HG03354 (cell line): ENCODE data around the gene RAB38.

Experiments
- ATAC-seq: cut with Tn5 transposase; IDR thresholded peaks from one replicate; pipeline ENCODE4 v1.9.1; 2021; ENCODE audit warnings: mild to moderate bottlenecking; ENCODE audit not compliant: unreplicated experiment, poor library complexity, severe bottlenecking

Gene RAB38

DNA sequence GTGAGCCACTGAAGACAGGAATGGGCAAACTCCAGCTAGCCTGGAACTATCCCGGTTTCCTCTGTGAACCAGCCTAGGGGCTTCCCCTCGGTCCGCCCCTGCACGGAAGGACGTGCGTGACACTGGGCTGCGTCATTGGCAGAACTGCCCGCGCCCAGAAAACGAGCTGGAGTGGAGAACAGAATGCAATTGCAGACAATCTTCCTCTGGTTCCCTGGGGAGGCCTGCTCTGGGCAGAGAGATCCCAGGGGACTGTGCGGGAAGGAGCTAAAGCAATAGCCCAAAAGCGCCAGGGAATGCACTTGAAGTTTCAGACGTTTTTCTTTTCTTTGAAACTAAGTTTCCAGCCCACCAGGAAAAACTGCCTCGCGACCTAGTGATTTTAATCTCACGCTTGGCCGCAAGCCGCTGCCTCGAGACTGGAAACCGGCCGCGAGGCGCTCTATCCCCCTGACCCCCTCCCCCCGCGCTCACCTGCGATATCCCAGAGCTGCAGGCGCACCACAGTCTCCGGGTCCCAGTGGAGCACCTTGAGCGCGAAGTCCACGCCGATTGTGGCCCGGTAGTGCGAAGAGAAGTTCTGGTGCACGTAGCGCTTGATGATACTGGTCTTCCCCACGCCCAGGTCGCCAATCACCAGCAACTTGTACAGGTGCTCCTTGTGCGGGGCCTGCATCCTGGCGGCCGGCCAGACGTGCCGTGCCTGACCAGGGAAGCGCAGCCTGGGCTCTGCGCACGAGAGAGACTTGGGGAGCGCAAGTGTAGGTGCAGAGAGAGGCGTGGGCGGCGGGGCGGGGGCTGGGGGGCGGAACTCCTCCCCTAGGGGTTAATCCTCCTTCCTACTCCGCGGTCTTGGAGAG lies at the start of gene RAB38:
Gene RAB38, minus strand, starts transcription at position 735 of the 860 bp plus-strand sequence. Its CDS starts 59 bp downstream, at position 676.
- ATAC-seq: peak; percentile 59

- no peak for ATAC-seq
Measured at GRCh38 chr11:88213406-88213805, 38.2 kb upstream of the RAB38 start.

DNA sequence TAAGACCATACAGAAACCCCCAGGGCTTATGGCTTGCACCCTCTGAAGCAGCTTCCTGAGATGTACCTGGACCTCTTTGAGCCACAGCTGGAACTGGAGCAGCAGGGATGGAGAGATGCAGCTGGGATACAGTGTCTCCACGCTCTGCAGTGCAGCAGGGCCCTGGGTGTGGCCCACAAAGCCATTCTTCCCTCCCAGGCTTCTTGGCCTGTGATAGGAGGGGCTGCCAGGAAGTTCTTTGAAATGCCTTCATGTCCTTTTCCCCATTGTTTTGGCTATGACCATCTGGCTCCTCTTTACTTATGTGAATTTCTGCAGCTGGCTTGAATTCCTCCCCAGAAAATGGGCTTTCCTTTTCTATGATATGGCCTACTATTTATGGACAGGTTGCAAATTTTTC lies 37.1 kb upstream of the RAB38 start:
- ATAC-seq: no peak

- no peak for ATAC-seq
Measured at GRCh38 chr11:88208745-88209144, 33.5 kb upstream of the RAB38 start.

GRCh38 chr11:88206751-88207150 lies 31.5 kb upstream of the RAB38 start:
- ATAC-seq: peak; percentile 67

- ATAC-seq: no peak
Measured at GRCh38 chr11:88204353-88204752, 29.1 kb upstream of the RAB38 start.

GRCh38 chr11:88203604-88204003 lies 28.4 kb upstream of the RAB38 start:
- no peak for ATAC-seq

DNA sequence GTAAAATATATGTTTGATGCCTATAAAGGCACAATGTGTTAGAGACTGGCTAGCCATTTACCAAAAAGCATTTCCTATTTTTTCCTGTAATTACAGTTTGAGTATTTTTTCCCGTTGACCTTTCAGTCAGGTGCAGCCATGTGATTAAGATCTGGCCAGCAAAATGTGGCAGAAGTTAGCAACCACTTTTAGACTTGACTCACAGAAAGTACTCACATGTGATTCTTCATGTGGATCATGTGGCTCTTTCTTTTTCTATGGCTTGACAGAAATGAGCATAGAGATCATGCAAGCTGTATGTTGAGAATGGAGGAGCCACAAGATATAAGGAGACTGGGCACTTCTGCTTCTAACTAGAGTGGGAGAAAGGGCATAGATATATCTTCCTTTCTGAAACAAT lies 27.3 kb upstream of the RAB38 start:
- ATAC-seq: no peak

DNA sequence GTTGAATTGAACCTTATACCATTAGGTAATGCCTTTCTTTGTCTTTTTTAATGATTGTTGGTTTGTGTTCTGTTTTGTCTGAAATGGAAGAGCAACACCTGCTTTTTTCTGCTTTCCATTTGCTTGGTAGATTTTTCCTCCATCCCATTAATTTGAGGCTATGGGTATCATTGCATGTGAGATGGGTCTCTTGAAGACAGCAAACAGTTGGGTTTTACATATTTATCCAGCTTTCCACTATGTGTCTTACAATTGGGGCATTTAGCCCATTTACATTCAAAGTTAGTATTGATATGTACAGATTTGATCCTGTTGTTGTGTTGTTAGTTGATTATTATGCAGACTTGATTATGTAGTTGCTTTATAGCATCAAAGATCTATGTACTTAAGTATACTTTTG lies 21.1 kb upstream of the RAB38 start:
- no peak for ATAC-seq

DNA sequence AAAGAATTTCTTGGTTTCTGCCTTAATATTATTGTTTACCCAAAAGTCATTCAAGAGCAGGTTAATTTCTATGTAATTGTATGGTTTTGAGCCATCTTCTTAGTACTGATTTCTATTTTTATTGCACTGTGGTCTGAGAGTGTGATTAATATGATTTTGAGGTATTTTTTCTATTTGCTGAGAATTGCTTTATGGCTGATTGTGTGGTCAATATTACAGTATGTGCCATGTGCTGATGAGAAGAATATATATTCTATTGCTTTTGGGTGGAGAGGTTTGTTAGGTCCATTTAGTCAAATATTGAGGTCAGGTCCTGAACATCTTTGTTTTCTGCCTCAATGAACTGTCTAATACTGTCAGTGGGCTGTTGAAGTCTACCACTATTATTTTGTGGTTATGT lies 20.7 kb upstream of the RAB38 start:
- no peak for ATAC-seq

GRCh38 chr11:88194990-88195389 lies 19.7 kb upstream of the RAB38 start:
- no peak for ATAC-seq

DNA sequence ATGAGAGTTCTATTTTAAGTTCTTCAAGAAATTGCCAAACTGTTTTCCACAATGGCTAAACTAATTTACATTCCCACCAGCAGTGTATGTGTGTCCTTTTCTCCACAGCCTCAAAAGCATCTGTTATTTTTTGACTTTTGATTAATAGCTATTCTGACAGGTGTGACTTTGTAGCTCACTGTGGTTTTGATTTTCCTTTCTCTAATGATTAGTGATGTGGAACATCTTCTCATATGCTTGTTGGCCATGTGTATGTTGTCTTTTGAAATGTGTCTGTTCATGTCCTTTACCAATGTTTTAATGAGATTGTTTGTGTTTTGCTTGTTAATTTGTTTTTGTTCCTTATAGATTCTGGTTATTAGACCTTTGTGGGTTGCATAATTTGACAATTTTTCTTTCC lies 18.0 kb upstream of the RAB38 start:
- no peak for ATAC-seq

- ATAC-seq: no peak
Measured at GRCh38 chr11:88188932-88189253, 13.7 kb upstream of the RAB38 start.

GRCh38 chr11:88188251-88188931 lies 13.1 kb upstream of the RAB38 start:
- no peak for ATAC-seq

DNA sequence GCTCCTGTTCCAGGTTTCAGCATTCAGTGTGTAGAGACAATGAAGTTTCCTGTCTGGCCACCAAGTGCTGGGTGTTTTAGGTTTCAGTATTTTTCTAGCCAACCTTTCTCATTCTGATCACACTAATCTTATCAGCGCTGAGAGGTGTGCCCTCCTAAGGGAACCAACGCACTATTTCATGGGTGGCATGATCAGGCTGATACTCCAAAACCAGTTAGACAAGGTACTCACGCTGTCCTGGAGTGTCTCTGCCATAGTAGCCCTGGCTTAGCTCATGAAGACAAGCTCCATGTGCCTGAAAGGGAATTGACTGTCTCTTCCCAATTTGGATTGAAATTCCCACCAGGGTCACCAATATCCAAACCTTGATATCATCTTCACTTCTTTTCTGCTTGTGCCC lies 8.0 kb upstream of the RAB38 start:
- ATAC-seq: no peak

- ATAC-seq: no peak
Measured at GRCh38 chr11:88181776-88182175, 6.5 kb upstream of the RAB38 start.

DNA sequence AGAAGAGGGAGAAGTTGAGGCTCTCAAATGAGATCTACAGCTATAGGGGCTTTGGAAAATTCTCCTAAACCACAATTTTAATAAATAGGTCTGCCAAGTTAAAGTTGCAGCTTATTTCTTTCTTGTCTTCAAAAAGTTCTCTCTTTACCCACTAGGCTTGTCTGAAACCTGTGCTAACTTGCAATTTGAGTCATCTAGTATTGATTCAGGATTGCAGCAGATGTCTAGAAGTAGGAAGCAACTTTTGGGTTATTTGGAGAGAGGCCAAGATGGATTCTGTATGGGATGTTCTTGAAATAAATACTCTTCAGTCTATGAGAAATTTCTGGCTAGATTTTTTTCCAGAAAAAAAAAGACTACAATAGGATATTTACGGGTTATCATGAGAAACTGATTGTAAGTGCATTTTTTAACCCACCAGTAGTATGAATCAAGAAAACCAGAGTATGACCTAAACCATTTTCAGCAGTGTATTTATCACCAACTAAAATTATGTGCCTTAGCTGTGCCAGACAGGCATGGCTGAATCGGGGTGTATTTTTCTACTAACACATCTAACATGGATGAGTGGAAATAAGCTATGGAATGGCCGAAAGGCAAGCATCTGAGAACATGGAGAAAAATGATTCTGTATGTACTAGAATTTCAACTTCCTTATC lies 4.9 kb upstream of the RAB38 start:
- no peak for ATAC-seq

DNA sequence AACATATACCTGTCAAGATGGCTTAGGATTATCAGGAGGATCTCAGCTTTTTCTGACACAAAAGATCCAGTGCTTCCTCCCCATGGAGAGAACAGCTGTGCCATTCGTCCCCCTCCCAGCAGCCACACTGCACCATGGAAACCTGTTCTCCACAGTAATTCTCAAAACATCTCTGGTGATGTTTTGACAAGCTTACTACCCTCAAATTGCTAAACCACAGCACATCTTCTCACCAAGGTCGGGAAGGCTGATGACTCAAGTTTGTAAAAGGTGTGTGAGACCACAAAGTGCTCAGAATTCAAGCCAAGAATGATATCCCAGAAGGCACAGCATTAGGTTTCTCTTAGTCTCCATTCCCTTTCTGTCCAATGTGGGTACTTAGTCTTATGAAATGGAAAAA lies 3.9 kb upstream of the RAB38 start:
- peak; percentile 65 for ATAC-seq

DNA sequence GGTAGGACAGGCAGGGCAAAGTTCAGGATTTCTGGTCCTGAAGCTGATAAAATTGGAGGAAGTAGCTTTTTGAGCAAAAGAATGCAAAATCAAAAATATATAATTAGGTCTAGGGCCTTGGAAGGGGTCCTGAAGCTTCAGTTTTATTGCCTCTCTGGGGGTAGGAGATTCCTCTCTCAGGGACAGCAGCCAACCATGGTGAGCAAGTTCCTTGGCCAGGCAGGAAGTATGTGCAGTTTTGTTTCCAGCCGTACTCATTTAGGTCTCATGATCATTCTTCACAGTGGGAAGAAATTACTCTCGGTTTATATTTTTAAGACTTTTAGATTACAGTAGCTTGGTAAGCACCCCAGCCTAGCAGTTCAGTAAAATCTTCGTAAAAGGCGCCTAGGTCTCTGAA lies 2.9 kb upstream of the RAB38 start:
- ATAC-seq: no peak

DNA sequence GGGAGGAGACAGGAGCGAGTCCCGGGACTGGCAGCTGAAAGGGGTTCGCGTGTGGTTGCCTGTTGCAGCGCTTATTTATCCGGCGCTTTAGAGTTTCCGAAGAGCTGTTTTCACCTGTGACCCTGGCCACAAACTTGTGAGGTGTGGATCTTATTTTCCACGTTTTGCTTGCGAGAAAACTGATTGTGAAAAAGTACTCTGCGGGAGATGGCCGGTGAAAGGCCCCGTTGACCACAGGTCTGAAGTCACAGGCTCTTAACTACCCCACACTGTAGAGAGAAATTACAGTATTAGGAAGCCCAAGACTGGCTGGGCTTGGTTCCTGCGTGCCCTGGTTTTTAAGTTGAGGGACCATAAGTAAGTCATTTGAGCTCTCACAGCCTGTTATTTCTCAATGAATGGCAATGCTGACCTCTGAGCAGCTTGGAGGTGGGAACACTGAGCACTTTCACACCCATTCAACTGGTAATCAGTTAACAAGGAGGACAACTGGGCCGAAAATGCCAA lies 379 bp upstream of the RAB38 start:
- ATAC-seq: peak; percentile 21

GRCh38 chr11:88173956-88174355 lies 1.3 kb downstream of the RAB38 start:
- ATAC-seq: no peak
